Kidney (tissue), 14 donors: ENCODE data around the gene ASTL. TPM values are rescaled to one million over a fixed set of nuclear protein-coding genes. Genes with fewer than 3 reads are reported as not detected.

Experiments
- DNase-seq, 5 donors: peaks; one replicate each; pipeline ENCODE4 v3.0.0-alpha.2; 2013 to 2020
- FAIRE-seq: peaks from 2 replicates; lab custom pipeline; 2012; peaks lifted over from hg19 to GRCh38; lab: Jason Lieb, UNC
- H3K27ac ChIP-seq, 2 donors: one replicate each; pipeline ENCODE4 v1.7.0; 2013; ENCODE audit warnings: low read depth in 2 of 2, low read length in 2 of 2, inconsistent platforms in 1 of 2
- H3K27me3 ChIP-seq: one replicate; pipeline ENCODE4 v1.7.1; 2013; ENCODE audit warnings: low read length, inconsistent platforms; ENCODE audit not compliant: control insufficient read depth, insufficient read depth
- H3K36me3 ChIP-seq, 3 donors: one replicate each; pipeline versions ENCODE4 v1.7.0 to v1.7.1; 2013; ENCODE audit warnings: low read length in 3 of 3, control low read depth in 1 of 3, inconsistent platforms in 1 of 3; ENCODE audit not compliant: insufficient read depth in 3 of 3, control insufficient read depth in 2 of 3
- H3K4me1 ChIP-seq, 3 donors: one replicate each; pipeline versions ENCODE4 v1.7.0 to v1.7.1; 2013; ENCODE audit warnings: low read length in 3 of 3, inconsistent platforms in 1 of 3, low read depth in 1 of 3; ENCODE audit not compliant: control insufficient read depth in 2 of 3, insufficient read depth in 2 of 3
- H3K4me3 ChIP-seq, 3 donors: one replicate each; pipeline versions ENCODE4 v1.7.0 to v1.8.1; 2013; ENCODE audit warnings: low read length in 3 of 3, control low read depth in 1 of 3, inconsistent platforms in 1 of 3
- H3K9ac ChIP-seq, 3 donors: one replicate each; pipeline versions ENCODE4 v1.7.0 to v1.7.1; 2013; ENCODE audit warnings: low read length in 3 of 3, control low read depth in 1 of 3, inconsistent platforms in 1 of 3
- H3K9me3 ChIP-seq, 3 donors: one replicate each; pipeline versions ENCODE4 v1.7.0 to v1.7.1; 2013; ENCODE audit warnings: low read length in 3 of 3, control low read depth in 1 of 3, inconsistent platforms in 1 of 3; ENCODE audit not compliant: control insufficient read depth in 2 of 3, insufficient read depth in 1 of 3
- intact Hi-C: fragments of 100-400 bp; cut with DNase I; formaldehyde crosslinking; loops from one replicate; pipeline ENCODE4 v1.11.1; 2022
- polyA plus RNA-seq: library from polyadenylated mRNA; stranded (reverse); fragments of 350-450 nt; fragmentation: Illumina TruSeq; extraction: RNeasy Lipid Tissue Mini Kit (QIAGEN cat#74804); gene quantifications from one replicate; pipeline ENCODE4 v1.2.3, GENCODE V29; 2014; ENCODE audit warnings: low read depth, low replicate concordance; ENCODE audit not compliant: insufficient read depth
- total RNA-seq: library from RNA; stranded (reverse); fragmentation: NEBNext Ultra II Directional; extraction: Animal tissue kit (Norgen Biotek cat#: 25700); gene quantifications from one replicate; pipeline ENCODE4 v1.2.1, GENCODE V29; 2021
- TF ChIP-seq, protein P1 (sequence below): IDR thresholded peaks from 3 replicates; pipeline ENCODE4 v1.5.1; 2012; ENCODE audit warnings: mild to moderate bottlenecking, moderate library complexity, borderline replicate concordance; ENCODE audit not compliant: insufficient read depth; ENCODE audit errors: extremely low read depth
- donor health status: control.
- donor health status: control.
- donor health status: control.
- donor health status: control.
- donor health status: control.
- donor health status: DM: yes; HTN: yes; CAD: no.
- donor health status: Normal renal cell carcinoma (clear cell type).

ASTL gene
- total and polyA plus RNA-seq, 2 donors from 2014 or later, result not detected

DNA sequence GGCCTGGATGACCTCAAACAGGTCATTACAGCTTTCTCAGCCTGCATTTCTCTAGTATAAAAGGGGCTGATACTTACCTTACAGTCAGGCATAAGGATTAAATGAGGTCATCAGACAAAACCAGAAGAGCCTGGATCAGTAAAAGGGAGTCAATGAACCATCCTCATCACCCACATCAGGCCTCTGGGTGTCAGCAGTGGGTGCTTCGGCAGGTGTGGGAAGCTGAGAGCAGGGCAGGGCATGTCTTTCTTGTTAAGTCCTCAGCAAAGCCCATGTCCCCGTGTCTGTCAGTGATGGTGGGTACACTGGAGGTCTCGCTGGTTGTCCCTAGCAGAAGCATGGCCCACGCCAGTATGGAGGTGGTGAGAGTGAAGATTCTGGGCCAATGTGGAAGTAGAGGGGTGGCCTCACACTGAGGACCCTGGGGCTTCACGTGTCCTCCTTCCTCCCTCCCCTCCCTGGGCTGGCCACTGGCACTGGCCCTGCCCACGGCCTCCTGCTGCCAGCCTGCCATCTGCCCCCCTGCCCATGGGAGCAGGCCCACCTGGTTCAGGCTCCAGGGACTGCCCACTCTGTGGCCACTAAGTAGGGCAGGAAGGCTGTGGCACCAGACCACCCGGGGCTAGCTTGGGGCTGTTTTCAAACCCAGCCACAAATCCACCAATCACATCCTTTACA is 26.3 kb downstream of the ASTL start:
- Histone ChIP-seq H3K36me3 (no peaks in the 10 kb centered on the region), H3K4me3 (no peak overlapping the region), H3K9ac (no peak overlapping the region), H3K27ac (no peak overlapping the region), H3K4me1 (peaks cover 0 to 11% (median 0%) of the 10 kb centered on the region in 3 donors), H3K27me3 (no peaks in the 10 kb centered on the region), H3K9me3 (no peaks in the 10 kb centered on the region)
- TF ChIP-seq, protein P1, sequence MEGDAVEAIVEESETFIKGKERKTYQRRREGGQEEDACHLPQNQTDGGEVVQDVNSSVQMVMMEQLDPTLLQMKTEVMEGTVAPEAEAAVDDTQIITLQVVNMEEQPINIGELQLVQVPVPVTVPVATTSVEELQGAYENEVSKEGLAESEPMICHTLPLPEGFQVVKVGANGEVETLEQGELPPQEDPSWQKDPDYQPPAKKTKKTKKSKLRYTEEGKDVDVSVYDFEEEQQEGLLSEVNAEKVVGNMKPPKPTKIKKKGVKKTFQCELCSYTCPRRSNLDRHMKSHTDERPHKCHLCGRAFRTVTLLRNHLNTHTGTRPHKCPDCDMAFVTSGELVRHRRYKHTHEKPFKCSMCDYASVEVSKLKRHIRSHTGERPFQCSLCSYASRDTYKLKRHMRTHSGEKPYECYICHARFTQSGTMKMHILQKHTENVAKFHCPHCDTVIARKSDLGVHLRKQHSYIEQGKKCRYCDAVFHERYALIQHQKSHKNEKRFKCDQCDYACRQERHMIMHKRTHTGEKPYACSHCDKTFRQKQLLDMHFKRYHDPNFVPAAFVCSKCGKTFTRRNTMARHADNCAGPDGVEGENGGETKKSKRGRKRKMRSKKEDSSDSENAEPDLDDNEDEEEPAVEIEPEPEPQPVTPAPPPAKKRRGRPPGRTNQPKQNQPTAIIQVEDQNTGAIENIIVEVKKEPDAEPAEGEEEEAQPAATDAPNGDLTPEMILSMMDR, result no peak
- DNase-seq, result peak in 2 of 5 donors; percentile 35 to 64
- intact Hi-C loops, result no loop called here
- FAIRE-seq, result no peak

DNA sequence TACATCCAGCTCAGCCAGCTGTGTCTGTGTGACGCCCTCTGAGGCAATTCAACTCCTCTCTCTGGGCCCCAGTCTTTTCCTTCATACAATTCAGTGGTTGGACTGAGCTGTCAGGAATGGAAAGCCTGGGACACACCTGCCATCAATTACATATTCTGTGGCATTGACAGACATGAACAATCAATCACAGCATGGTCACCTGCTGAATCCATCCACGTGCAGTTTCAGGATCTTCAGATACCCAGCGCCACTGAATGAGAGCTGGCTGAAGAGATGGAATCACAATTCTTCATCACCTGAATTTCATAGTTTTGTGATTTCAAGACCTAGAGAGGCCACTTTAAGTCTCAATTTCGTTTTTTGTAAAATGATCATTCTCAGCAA is 27.1 kb downstream of the ASTL start:
- Histone ChIP-seq H3K9me3 (no peaks in the 10 kb centered on the region), H3K9ac (no peak overlapping the region), H3K4me3 (no peak overlapping the region), H3K36me3 (no peaks in the 10 kb centered on the region), H3K27me3 (no peaks in the 10 kb centered on the region), H3K4me1 (peaks cover 0 to 11% (median 0%) of the 10 kb centered on the region in 3 donors), H3K27ac (no peak overlapping the region)
- DNase-seq (no peak), FAIRE-seq (no peak)
- intact Hi-C loops, result no loop called here
- TF ChIP-seq, protein P1, result no peak

DNA sequence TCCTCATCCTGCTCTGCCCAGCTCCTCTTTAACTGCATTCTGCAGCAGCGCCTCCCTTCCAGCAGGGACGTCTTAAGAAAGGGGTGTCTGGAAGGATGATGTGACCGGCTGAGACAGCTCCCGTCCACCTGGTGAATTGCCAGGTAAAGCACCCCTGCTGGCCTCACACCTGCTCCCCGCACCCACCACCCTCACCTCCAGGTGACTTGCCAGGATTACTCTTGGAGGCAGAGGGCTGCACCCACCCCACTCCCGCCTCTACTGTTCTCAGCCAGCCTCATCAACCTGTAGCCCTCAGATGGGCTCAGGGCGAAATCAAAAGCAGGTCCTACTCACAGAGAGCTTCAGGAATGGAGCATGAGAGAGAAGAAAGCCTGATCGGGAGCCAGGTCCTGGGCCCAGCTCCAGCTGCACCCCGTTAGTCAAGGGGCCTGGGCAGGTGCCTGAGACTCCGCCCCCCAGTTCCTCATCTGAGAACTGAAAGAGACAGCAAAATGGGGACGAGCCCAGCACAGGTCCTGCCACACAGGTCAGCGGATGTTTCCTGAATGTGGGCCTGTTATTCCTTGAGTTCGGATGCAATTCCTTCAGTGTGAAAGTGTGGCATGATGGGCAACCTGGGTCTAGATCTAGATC is 27.6 kb downstream of the ASTL start:
- TF ChIP-seq, protein P1, result no peak
- peak in 2 of 5 donors; percentile 41 to 55 for DNase-seq
- intact Hi-C loops, result no loop called here

More for the DNA sequence above, 27.6 kb downstream of the ASTL start:
- H3K27me3 ChIP-seq, result no peaks in the 10 kb centered on the region
- FAIRE-seq, result no peak
- H3K9me3 ChIP-seq, result no peaks in the 10 kb centered on the region
- peaks cover 0 to 8% (median 0%) of the 10 kb centered on the region in 3 donors for H3K4me1 ChIP-seq
- no peaks in the 10 kb centered on the region for H3K36me3 ChIP-seq
- H3K4me3 ChIP-seq, result no peak overlapping the region
- no peak overlapping the region for H3K9ac ChIP-seq
- no peak overlapping the region for H3K27ac ChIP-seq
